Uterus (tissue), 4 donors: ENCODE measurements around the gene ADM2. TPM values are rescaled to one million over a fixed set of nuclear protein-coding genes. Genes with fewer than 3 reads are reported as not detected.
A peak's percentile ranks its signal among the peaks of the same experiment; 100 is the strongest.

Source experiments
- DNase-seq, 2 donors: peaks; one replicate each; pipeline ENCODE4 v3.0.0-alpha.2; 2019 to 2020
- H3K27ac ChIP-seq, 2 donors: fragments of 200-600 bp; sonication (generic); 1 replicate in 1 of 2; 2 replicates in 1 of 2; pipeline ENCODE4 v1.5.1; 2016 to 2018
- H3K27me3 ChIP-seq, 2 donors: fragments of 200-600 bp; sonication (generic); one replicate each; pipeline ENCODE4 v1.5.1; 2018 to 2019; ENCODE audit warnings: control low read depth in 1 of 2
- H3K36me3 ChIP-seq, 2 donors: fragments of 200-600 bp; sonication (generic); one replicate each; pipeline ENCODE4 v1.5.1; 2019; ENCODE audit warnings: control low read depth in 1 of 2
- H3K4me1 ChIP-seq, 2 donors: fragments of 200-600 bp; sonication (generic); one replicate each; pipeline ENCODE4 v1.5.1; 2018 to 2019; ENCODE audit warnings: control low read depth in 1 of 2
- H3K4me3 ChIP-seq, 2 donors: fragments of 200-600 bp; sonication (generic); 1 replicate in 1 of 2; 2 replicates in 1 of 2; pipeline ENCODE4 v1.5.1; 2018 to 2019; ENCODE audit warnings: mild to moderate bottlenecking in 1 of 2
- H3K9me3 ChIP-seq, 2 donors: fragments of 200-600 bp; sonication (generic); one replicate each; pipeline ENCODE4 v1.5.1; 2019; ENCODE audit warnings: control low read depth in 1 of 2
- POLR2A ChIP-seq, 2 donors: fragments of 450-650 bp; IDR thresholded peaks; one replicate each; pipeline ENCODE4 v1.6.1; 2016; ENCODE audit warnings: antibody characterized with exemption in 2 of 2, mild to moderate bottlenecking in 1 of 2, moderate library complexity in 1 of 2
- intact Hi-C: fragments of 100-400 bp; cut with DNase I; formaldehyde crosslinking; loops from one replicate; pipeline ENCODE4 v1.15.1; 2023; ENCODE audit warnings: low total_unique reads
- total RNA-seq, 4 donors: library from RNA; depleted of rRNA in 3 of 4; stranded (reverse); fragments of >200 nt in 3 of 4; gene quantifications; one replicate each; pipeline versions ENCODE4 v1.1.0 to v1.2.4, GENCODE V29; 2014 to 2023
- TF ChIP-seq, protein P1 (sequence below), 4 experiments: fragments of 200-600 bp in 2 of 4; fragments of 450-650 bp in 2 of 4; sonication (generic) in 2 of 4; IDR thresholded peaks; one replicate each; pipeline ENCODE4 v1.5.1; 2016 to 2019; ENCODE audit warnings: antibody characterized with exemption in 4 of 4, mild to moderate bottlenecking in 2 of 4, moderate library complexity in 1 of 4
- donor health status: DM: yes; HTN: yes; CAD: no.

ADM2 gene
- total RNA-seq, 4 donors from 2014 or later, result 0.14 to 0.95 TPM; not detected in 2

DNA sequence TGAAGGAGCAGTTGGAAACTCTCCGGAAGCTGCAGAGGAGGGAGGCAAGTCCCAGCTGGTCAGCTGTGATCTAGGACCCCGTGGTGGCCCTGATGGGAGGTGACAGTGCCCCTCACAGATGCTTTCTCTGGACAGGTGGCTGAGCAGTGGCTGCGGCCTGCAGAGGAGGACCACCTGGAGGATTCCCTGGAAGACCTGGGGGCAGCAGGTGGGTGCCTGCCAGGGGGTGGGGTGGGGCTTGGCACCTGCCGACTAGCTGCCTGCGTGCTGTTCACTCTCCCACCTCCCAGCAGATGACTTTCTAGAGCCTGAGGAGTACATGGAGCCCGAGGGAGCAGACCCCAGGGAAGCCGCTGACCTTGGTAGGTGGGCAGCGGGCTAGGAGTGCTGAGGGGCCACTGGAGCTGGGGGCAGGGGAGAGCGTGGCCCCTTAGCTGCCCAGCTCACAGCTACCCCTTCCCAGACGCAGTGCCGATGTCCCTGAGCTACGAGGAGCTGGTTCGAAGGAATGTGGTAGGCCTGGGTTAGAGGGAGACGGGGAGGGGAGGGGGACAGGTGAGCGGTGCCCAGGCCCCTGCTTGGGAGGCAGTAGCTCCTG lies 41.0 kb downstream of the ADM2 start:
- no peak for TF ChIP-seq POLR2A (IDR thresholded peaks at IDR 0.05)
- TF ChIP-seq, protein P1, sequence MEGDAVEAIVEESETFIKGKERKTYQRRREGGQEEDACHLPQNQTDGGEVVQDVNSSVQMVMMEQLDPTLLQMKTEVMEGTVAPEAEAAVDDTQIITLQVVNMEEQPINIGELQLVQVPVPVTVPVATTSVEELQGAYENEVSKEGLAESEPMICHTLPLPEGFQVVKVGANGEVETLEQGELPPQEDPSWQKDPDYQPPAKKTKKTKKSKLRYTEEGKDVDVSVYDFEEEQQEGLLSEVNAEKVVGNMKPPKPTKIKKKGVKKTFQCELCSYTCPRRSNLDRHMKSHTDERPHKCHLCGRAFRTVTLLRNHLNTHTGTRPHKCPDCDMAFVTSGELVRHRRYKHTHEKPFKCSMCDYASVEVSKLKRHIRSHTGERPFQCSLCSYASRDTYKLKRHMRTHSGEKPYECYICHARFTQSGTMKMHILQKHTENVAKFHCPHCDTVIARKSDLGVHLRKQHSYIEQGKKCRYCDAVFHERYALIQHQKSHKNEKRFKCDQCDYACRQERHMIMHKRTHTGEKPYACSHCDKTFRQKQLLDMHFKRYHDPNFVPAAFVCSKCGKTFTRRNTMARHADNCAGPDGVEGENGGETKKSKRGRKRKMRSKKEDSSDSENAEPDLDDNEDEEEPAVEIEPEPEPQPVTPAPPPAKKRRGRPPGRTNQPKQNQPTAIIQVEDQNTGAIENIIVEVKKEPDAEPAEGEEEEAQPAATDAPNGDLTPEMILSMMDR (IDR thresholded peaks at IDR 0.05), result no peak
- Histone ChIP-seq H3K4me1 (no peaks in the 10 kb centered on the region), H3K36me3 (no peaks in the 10 kb centered on the region), H3K9me3 (no peaks in the 10 kb centered on the region), H3K27me3 (no peaks in the 10 kb centered on the region), H3K4me3 (no peak overlapping the region), H3K27ac (no peak overlapping the region)
- intact Hi-C loops, result no loop called here
- DNase-seq, result no peak

DNA sequence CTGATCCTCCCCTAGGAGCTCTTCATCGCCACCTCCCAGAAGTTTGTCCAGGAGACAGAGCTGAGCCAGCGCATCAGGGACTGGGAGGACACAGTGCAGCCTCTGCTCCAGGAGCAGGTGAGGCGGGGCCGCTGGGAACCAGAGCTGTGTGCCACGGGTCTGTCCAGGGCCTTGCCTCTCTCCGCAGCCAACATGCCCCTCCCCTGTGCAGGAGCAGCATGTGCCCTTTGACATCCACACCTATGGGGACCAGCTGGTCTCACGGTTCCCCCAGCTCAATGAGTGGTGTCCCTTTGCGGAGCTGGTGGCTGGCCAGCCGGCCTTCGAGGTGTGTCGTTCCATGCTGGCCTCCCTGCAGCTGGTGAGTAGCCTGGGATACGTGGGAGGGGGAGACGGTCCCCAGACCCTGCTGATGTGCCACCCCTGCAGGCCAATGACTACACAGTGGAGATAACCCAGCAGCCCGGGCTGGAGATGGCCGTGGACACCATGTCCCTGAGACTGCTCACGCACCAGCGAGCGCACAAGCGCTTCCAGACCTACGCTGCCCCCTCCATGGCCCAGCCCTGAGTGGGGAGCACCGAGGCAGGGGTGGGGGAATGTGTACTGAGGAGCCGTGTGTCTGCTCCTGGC lies 41.6 kb downstream of the ADM2 start:
- H3K36me3 ChIP-seq, result no peaks in the 10 kb centered on the region
- no peak overlapping the region for H3K27ac ChIP-seq
- no peak overlapping the region for H3K4me3 ChIP-seq
- no peak for DNase-seq
- H3K9me3 ChIP-seq, result no peaks in the 10 kb centered on the region
- no peaks in the 10 kb centered on the region for H3K4me1 ChIP-seq
- TF ChIP-seq POLR2A (IDR thresholded peaks at IDR 0.05), result no peak
- TF ChIP-seq, protein P1 (IDR thresholded peaks at IDR 0.05), result no peak
- intact Hi-C loops, result no loop called here
- no peaks in the 10 kb centered on the region for H3K27me3 ChIP-seq

DNA sequence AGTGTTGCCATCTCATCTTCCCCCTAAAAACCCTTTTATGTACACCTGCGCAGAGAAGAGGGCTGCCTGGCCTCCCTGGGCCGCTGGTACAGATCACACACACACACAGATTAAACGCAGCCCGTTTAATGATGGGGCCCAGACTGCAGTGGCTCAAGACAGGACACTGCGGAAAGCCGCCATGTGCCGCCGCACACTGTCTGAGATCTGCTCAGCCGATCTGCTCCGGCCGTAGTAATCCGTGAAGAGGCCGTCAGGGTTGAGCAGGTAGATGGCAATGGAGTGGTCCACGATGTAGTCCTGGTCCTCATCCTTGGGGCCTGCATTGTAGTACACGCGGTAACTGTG lies 42.1 kb downstream of the ADM2 start:
- Histone ChIP-seq H3K27me3 (no peaks in the 10 kb centered on the region), H3K27ac (no peak overlapping the region), H3K4me1 (no peaks in the 10 kb centered on the region), H3K36me3 (no peaks in the 10 kb centered on the region), H3K4me3 (no peak overlapping the region), H3K9me3 (no peaks in the 10 kb centered on the region)
- TF ChIP-seq, protein P1 (IDR thresholded peaks at IDR 0.05), result no peak
- no peak for TF ChIP-seq POLR2A (IDR thresholded peaks at IDR 0.05)
- intact Hi-C loops, result no loop called here
- DNase-seq, result no peak

DNA sequence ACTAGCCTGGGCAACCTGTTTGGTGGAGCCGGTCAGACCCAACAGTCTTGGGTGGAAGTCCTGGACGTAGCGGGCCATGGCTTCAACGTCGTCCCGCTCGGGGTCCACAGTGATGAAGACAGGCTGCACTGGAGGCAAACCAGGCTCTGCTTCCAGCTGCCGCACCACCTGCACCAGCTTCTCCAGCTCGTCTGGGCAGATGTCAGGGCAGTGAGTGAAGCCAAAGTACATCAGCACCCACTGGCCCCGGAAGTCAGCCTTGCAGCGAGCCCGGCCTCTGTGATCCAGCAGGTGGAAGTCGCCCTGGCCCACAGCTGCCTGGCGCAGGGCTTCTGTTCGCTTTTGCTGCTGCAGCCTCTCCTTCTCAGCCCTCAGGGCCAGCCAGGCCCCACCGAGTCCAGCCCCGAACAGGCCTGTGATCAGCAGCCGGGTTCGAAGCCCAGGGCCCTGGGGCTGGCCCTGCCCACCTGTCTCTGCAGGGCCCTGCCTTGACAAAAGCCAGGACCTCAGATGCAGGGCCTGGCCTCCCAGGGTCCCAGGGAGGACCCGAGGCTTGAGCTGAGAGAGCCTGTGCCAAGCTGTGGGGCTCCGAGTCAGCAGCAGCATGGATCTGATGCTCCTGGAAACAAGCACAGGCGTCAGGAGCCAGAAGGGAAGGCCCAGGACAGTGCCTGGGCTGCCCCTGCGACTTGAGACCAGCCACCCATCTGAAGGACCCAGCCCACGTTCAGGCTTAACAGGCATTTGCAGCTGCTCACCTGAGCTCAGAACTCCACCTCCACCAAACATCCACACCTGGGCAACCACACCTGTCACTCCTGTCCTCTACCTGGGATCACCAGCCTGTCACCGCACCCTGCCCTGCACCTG lies 42.7 kb downstream of the ADM2 start:
- Histone ChIP-seq H3K27me3 (no peaks in the 10 kb centered on the region), H3K36me3 (no peaks in the 10 kb centered on the region), H3K4me1 (no peaks in the 10 kb centered on the region), H3K9me3 (no peaks in the 10 kb centered on the region), H3K27ac (no peak overlapping the region), H3K4me3 (peak overlapping the region in 1 of 2 donors; percentile 72)
- TF ChIP-seq POLR2A (IDR thresholded peaks at IDR 0.05), result no peak
- TF ChIP-seq, protein P1 (IDR thresholded peaks at IDR 0.05), result no peak
- intact Hi-C loops, result no loop called here
- no peak for DNase-seq

DNA sequence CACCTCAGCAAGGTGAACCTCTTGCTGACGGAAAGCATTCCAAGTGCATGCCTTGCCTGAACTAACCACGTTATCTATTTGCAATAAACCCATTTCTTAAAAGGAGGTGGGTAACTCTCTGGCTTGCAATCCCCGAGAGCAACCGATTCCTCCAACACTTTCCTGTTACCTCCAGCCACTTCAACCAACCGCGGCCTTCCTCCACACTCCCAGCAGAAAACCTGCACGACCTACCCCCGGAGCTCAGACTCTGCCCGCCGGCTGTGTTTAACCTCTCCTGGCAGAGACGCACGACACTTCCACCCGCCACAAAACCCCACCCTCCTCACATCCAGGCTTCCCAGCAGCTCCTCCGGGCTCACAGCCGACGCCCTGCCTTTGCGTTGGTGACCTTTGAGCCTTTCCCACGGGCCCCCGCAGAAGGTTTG lies 43.3 kb downstream of the ADM2 start:
- intact Hi-C loops, result no loop called here
- peak overlapping the region; percentile 72 to 83 for H3K4me3 ChIP-seq
- H3K4me1 ChIP-seq, result no peaks in the 10 kb centered on the region
- DNase-seq, result no peak
- no peaks in the 10 kb centered on the region for H3K36me3 ChIP-seq
- H3K27ac ChIP-seq, result peak overlapping the region; percentile 86 to 88
- H3K27me3 ChIP-seq, result peaks cover 0 to 2% of the 10 kb centered on the region in 2 donors
- no peak for TF ChIP-seq POLR2A (IDR thresholded peaks at IDR 0.05)
- TF ChIP-seq, protein P1 (IDR thresholded peaks at IDR 0.05), result no peak
- H3K9me3 ChIP-seq, result no peaks in the 10 kb centered on the region
